ENCODE results near the gene PITPNM3.

The PITPNM3 gene

DNA sequence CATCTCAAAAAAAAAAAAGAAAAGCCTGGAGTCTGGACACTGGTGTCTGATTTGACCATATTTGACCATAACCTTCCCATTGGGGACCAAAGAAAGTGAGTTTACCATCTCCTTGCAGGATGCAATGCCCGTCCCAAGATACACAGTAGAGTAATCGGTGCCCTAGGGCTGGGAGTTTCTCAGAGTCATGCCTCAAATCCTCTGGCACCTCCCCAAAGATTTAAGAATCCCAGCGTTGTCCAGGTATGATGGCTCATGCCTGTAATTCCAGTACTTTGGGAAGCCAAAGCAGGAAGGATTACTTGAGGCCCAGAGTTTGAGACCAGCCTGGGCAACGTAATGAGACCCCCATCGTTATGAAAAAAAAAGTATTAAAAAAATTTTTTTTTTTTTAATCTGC is 5.0 kb downstream of the PITPNM3 start:
- no peak for DNase-seq

DNA sequence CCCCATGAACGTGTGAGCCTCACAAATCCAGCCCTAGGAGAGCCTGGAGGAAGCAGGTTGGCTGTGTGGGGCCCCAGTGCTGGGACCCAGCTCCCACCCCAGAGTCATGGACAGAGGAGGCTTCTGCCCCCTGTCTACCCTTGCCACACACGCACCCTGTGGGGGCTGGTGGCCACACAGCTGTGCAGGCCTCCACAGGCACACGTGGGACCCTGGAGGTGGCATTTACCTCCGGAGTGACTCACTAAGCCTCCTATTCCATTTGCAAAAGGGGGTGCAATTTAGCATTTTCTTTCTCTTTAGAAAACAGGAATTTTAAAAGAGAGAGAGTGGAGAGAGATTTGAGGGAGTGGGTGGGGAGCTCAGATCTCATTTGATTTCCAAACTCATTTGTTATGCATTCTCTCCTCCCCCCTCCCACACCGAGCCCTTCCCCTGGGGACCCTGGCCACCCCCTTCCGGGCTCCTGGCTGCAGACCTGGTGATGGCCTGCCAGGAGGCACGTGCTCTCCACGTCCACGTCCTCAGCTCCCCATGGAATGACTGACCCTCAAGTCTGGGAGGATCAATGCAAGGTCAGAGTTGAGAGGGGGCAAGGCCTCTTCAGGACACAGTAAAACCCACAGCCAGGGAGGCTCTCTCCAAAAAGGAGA is 6.8 kb downstream of the PITPNM3 start:
- DNase-seq: no peak

DNA sequence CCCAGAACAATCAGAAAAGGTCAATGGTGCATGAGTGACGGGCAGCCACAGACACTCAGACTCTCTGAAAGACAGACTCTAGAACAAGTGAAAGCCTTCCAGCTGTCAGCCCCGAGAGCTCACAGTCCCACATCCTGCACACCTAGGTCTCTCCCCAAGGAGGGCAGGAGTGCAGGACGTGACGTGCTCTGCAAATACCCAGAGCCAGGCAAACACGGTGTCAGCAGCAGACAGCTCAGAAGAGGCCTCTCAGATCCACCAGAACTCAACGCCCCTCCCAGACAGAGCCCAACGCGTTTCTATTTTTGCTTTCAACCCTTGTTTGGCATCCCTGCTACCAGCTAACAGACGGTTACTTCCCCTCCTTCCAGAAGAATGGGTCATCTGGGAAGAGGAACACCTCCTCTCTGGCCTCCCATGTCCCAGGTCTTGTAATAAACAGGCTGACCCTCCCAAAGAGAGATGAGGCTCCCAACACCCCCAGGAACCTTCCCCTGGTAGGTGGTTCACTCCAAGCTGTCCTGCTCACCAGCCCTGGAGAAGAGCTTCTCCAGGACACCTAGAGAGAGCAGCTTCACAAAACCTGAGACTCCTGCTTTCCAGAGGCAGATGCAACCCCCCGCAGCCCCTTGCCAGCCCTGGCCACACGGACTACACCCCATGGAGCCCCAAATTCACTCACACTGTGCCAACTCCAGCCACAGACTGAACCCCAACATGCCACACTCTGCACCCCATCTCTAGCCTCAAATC is 7.6 kb downstream of the PITPNM3 start:
- DNase-seq: peak; percentile 5

DNA sequence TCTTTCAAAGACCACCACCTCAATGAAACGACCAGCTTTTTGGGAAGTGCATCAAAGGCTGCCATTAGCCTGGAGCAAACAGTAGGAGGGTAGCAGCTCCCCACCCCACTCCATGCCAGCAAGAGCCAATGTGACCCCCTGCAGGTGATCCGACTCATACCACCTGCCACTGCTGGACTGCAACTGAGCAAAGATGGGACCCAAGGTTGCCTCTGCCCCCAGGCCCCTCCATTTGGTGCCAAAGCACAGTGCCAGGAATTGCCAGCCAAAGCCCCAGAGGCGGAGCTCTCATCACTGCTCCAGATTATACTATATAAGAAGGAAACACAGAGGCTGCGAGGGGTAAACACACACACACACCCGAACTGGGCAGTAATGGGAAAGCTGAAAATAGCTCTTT is 8.3 kb downstream of the PITPNM3 start:
- no peak for DNase-seq

GRCh38 chr17:6547336-6547735 is 9.0 kb downstream of the PITPNM3 start:
- DNase-seq: no peak

GRCh38 chr17:6546069-6546718 is 10.2 kb downstream of the PITPNM3 start:
- DNase-seq: no peak

DNA sequence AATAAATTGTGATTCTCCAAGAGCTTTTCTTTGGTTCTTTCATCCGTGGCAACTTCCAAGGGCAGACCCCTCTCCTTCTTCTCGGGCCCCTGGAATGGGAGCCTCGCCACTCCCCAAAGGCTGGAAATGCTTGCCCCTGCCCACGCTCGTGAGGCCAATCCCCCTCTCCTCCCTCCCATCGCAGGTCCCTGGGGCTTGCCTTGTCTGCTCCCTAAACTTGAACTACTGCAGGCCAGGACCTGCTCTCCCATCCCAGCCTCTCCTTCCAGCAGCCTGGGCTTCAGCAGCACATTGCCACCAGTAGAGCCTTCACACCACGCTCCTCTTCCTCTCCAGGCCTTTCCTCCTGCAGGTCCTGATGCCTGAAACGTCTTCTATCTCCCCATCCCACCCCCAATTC is 11.1 kb downstream of the PITPNM3 start:
- no peak for DNase-seq

DNA sequence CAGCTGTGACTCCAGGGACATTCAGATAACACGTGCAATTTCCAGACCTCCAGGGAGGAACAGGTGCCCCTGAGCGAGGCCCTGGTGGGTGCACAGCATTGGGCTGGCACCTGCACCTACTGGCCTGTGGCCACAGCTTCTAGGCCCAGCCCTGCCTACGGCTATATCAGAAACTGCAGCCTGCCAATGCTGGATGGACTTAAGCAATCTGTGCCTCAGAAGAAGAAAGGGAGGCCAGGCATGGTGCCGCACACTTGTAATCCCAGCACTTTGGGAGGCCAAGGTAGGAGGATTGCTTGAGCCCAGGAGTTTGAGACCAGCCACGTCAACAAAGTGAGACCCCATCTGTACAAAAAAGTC is 12.4 kb downstream of the PITPNM3 start:
- DNase-seq: no peak

GRCh38 chr17:6543079-6544010 is 13.0 kb downstream of the PITPNM3 start:
- no peak for DNase-seq

GRCh38 chr17:6542577-6542976 is 13.8 kb downstream of the PITPNM3 start:
- no peak for DNase-seq

DNA sequence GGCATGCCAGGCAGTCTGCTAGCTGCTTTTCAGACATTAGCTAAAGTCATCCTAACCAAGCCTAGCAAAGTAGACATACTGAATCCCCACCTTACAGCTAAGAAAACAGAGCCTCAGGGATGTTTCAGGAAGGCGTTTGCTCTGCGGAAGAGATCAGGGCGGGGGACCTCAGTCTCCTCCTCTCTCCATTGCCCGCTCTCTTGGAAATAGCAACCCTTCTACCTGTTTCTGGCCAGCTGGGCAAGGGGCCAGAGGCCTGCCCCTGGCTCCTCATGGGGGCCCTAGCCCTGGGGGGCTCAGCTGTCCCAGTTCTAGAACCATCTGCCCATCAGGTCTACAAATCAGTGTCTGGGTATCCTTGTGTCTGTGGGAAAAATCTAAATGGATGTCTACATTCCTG is 14.5 kb downstream of the PITPNM3 start:
- DNase-seq: no peak

GRCh38 chr17:6539871-6540270 is 16.5 kb downstream of the PITPNM3 start:
- no peak for DNase-seq

GRCh38 chr17:6536566-6537065 is 19.7 kb downstream of the PITPNM3 start:
- DNase-seq: no peak

DNA sequence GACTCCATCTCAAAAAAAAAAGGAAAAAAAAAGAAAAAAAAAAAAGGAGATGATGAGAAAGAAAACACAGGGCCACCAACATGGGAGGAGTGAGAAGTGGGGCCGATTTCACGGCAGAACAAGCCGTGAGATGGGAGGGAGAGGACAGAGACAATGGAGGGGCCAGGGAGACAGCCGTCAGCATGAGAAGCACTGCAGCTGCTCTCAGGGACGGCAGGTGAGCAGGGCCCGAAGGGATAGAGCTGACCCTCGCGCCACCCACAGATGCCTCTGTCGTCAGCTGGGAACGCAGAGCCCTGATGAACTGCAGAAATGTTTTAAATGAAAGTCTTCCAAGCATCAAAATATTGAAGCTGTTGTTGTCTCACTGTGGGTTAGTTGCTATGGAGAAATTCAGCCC is 20.3 kb downstream of the PITPNM3 start:
- DNase-seq: no peak

GRCh38 chr17:6534846-6535514 is 21.4 kb downstream of the PITPNM3 start:
- DNase-seq: no peak

GRCh38 chr17:6532441-6532885 is 23.9 kb downstream of the PITPNM3 start:
- DNase-seq: no peak

DNA sequence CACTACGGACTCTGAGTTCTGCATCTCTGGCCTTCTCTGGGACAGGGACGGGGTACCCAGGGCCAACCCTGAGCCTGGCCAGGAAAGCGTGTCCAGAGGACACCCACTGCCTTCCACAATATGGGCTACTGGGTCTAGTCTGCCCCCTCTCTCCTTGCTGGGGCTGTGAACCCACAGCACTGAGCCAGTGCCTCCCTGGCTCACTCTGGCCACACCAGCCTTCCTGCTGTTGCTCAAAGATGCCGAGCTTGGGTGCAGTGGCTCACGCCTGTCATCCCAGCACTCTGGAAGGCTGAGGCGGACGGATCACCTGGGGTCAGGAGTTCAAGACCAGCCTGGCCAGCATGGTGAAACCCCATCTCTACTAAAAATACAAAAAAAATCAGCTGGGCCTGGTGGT is 24.8 kb downstream of the PITPNM3 start:
- DNase-seq: no peak

- DNase-seq: no peak
These were observed 25.9 kb downstream of the PITPNM3 start for GRCh38 chr17:6530324-6530920.

DNA sequence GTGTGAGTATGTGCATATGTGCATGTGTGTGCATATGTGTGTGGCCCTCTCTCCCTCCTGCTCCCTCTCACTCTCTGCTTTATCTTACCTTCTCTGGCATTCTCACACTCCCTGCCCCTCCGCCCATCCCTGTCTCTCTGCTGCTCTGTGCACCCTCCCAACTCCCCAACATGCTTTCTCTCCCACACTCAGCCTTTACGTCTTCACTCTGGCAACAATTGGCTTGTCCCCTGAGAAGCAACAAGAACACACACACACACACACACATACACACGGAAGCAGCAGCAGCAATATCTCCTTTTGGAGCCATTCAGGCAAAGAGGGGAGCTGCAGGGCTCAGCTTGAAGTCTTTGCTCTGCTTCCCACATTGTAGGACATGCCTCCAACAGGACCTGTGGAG is 27.8 kb downstream of the PITPNM3 start:
- no peak for DNase-seq

- no peak for DNase-seq
These were observed 29.8 kb downstream of the PITPNM3 start for GRCh38 chr17:6526362-6527152.

GRCh38 chr17:6525731-6526130 is 30.6 kb downstream of the PITPNM3 start:
- no peak for DNase-seq
